Measurements from ENCODE around the gene SMAD2.

Gene SMAD2

DNA sequence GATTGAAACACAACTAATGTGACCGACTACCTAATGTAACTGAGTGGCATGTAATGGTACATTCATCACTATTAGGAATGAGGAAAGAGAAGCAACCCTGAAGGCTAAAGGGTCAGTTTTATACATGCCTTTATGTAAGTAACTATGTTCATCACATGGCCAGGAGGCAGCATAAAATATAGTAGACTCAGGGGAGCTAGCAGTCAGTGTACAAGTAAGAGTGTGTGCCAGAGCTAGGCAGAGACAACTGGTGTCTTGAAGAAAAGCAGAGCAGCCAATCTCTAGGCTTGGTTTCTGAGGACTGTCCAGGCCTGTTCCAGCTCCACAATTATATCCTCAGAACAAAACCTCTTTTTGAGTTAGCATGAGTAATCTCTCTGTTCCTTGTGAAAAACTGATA is 18.1 kb downstream of the SMAD2 start:
- H3K4me3 ChIP-seq (ENCODE audit: low read depth, low read length) = no peak overlapping the region
- DNase-seq (ENCODE audit: low read depth) = peak; percentile 34

DNA sequence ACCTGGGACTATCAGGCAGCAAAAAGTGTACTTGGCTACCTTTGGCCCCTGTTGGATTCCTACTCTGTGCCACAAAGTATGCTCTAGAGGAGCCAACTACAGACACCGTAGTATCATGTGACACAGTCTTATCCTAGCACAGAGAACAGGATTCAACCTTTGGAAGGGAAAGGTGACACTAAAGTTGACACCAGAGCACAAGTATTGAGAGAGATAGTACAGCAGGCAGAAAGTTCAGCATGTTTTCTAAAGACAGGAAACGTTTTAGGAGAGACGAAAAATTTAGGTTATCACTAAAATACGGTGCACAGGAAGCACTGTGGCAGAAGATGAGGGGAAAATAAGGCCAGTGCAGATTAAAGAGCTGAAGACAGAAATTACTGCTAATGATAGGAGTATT is 18.6 kb downstream of the SMAD2 start:
- no peak overlapping the region for H3K4me3 ChIP-seq (ENCODE audit: low read depth, low read length)
- no peak for DNase-seq (ENCODE audit: low read depth)
- no peak for TF ChIP-seq CTCF (conservative IDR thresholded peaks at IDR 0.05; ENCODE audit: low read depth, low read length)

More for the DNA sequence above, 18.1 kb downstream of the SMAD2 start:
- no peak for TF ChIP-seq CTCF (conservative IDR thresholded peaks at IDR 0.05; ENCODE audit: low read depth, low read length)

DNA sequence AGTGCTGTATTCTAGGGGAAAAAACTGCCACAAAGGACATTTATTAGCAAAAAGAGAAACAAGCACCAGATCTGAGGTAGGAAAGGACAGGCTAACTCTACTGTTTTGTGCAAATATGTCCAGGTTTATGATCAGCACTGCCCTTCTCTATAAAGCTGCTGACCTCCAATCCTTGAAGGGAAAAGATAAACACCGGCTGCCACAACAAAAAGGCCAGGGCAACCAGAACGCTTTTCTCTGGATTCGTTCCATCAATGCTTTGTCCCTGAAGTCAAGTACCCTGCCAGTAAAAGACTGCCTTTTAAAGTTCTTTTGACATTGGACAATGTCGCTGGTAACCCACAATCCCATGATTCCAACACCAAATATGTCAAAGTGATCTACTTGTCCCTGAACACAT is 21.0 kb downstream of the SMAD2 start:
- no peak overlapping the region for H3K4me3 ChIP-seq (ENCODE audit: low read depth, low read length)
- DNase-seq (ENCODE audit: low read depth) = no peak
- no peak for TF ChIP-seq CTCF (conservative IDR thresholded peaks at IDR 0.05; ENCODE audit: low read depth, low read length)

- H3K4me3 ChIP-seq (ENCODE audit: low read depth, low read length) = no peak overlapping the region
- no peak for TF ChIP-seq CTCF (conservative IDR thresholded peaks at IDR 0.05; ENCODE audit: low read depth, low read length)
- no peak for DNase-seq (ENCODE audit: low read depth)
Observed at GRCh38 chr18:47908592-47908991, 21.9 kb downstream of the SMAD2 start.

GRCh38 chr18:47906408-47906807 is 24.1 kb downstream of the SMAD2 start:
- no peak for DNase-seq (ENCODE audit: low read depth)
- no peak for TF ChIP-seq CTCF (conservative IDR thresholded peaks at IDR 0.05; ENCODE audit: low read depth, low read length)
- H3K4me3 ChIP-seq (ENCODE audit: low read depth, low read length) = no peak overlapping the region

GRCh38 chr18:47903809-47904208 is 26.6 kb downstream of the SMAD2 start:
- no peak for TF ChIP-seq CTCF (conservative IDR thresholded peaks at IDR 0.05; ENCODE audit: low read depth, low read length)
- no peak for DNase-seq (ENCODE audit: low read depth)
- no peak overlapping the region for H3K4me3 ChIP-seq (ENCODE audit: low read depth, low read length)

- no peak overlapping the region for H3K4me3 ChIP-seq (ENCODE audit: low read depth, low read length)
- no peak for TF ChIP-seq CTCF (conservative IDR thresholded peaks at IDR 0.05; ENCODE audit: low read depth, low read length)
- DNase-seq (ENCODE audit: low read depth) = no peak
Observed at GRCh38 chr18:47901624-47902362, 28.7 kb downstream of the SMAD2 start.

Measured in choroid plexus epithelial cell (primary cell).